Measurements from ENCODE around the gene UBE2QL1.

DNA sequence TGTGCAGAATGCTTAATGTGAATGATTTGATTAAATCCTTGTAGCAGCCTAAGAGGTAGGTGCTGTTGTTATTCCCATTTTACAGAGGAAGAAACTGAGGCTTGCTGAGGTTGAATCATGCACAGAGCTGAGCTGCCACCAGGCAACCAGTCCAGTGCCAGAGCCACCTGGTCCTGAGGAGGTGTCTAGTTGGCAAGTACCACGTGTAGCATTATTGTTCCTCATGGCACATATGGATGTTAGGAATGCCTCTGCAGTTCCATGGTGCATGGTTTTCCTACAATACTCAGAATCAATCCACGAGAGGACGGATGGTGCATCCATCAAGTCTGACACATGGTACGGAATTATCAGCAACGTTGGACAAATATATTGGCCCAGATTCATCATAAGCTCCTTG is 8.9 kb downstream of the UBE2QL1 start:
- TF ChIP-seq, protein P1, sequence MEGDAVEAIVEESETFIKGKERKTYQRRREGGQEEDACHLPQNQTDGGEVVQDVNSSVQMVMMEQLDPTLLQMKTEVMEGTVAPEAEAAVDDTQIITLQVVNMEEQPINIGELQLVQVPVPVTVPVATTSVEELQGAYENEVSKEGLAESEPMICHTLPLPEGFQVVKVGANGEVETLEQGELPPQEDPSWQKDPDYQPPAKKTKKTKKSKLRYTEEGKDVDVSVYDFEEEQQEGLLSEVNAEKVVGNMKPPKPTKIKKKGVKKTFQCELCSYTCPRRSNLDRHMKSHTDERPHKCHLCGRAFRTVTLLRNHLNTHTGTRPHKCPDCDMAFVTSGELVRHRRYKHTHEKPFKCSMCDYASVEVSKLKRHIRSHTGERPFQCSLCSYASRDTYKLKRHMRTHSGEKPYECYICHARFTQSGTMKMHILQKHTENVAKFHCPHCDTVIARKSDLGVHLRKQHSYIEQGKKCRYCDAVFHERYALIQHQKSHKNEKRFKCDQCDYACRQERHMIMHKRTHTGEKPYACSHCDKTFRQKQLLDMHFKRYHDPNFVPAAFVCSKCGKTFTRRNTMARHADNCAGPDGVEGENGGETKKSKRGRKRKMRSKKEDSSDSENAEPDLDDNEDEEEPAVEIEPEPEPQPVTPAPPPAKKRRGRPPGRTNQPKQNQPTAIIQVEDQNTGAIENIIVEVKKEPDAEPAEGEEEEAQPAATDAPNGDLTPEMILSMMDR (IDR thresholded peaks at IDR 0.05) = no peak
- TF ChIP-seq POLR2A (IDR thresholded peaks at IDR 0.05) (no peak), POLR2AphosphoS5 (IDR thresholded peaks at IDR 0.05) (no peak)
